ENCODE data around the gene RARRES2.
"Not testable (repeated sequence)": the region's sequence is repeated elsewhere in the genome, so short reads cannot be mapped to it uniquely, and the experiment has no call there.

- TF ChIP-seq, protein P1, sequence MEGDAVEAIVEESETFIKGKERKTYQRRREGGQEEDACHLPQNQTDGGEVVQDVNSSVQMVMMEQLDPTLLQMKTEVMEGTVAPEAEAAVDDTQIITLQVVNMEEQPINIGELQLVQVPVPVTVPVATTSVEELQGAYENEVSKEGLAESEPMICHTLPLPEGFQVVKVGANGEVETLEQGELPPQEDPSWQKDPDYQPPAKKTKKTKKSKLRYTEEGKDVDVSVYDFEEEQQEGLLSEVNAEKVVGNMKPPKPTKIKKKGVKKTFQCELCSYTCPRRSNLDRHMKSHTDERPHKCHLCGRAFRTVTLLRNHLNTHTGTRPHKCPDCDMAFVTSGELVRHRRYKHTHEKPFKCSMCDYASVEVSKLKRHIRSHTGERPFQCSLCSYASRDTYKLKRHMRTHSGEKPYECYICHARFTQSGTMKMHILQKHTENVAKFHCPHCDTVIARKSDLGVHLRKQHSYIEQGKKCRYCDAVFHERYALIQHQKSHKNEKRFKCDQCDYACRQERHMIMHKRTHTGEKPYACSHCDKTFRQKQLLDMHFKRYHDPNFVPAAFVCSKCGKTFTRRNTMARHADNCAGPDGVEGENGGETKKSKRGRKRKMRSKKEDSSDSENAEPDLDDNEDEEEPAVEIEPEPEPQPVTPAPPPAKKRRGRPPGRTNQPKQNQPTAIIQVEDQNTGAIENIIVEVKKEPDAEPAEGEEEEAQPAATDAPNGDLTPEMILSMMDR (conservative IDR thresholded peaks at IDR 0.05): not testable (repeated sequence)
- TF ChIP-seq EZH2 (IDR thresholded peaks at IDR 0.05; ENCODE audit: low read depth): not testable (repeated sequence)
Observed at GRCh38 chr7:150305903-150306284, 35.5 kb downstream of the RARRES2 start.

All from PC-9 (cell line).